Measurements from ENCODE around the gene POGK. TPM values are rescaled to one million over a fixed set of nuclear protein-coding genes. Genes with fewer than 3 reads are reported as not detected.
A peak's percentile ranks its signal among the peaks of the same experiment; 100 is the strongest.
"Not testable (repeated sequence)": the region's sequence is repeated elsewhere in the genome, so short reads cannot be mapped to it uniquely, and the experiment has no call there.

POGK gene
- 10 to 100 TPM; 32.3 to 43.0 TPM for total RNA-seq

GRCh38 chr1:166838766-166839599, at the start of gene POGK:
POGK (plus strand) TSS chr1:166839475; CDS start chr1:166840957, 1,482 bp downstream.
- Mint-ChIP-seq H3K27ac (peak within 1 kb of the TSS; percentile 96 to 98), H3K36me3 (peaks cover 23 to 34% of the 10 kb centered on the region in 2 donors), H3K9me3 (no peaks in the 10 kb centered on the region)
- DNase-seq (ENCODE audit: low spot score in 2 of 2) = peak; percentile 84 to 92
- ATAC-seq = peak; percentile 96 to 98

- DNase-seq (ENCODE audit: low spot score in 2 of 2) (no peak), ATAC-seq (no peak)
- no peak overlapping the region for H3K27ac Mint-ChIP-seq
- no peaks in the 10 kb centered on the region for H3K9me3 Mint-ChIP-seq
- H3K36me3 Mint-ChIP-seq = no peaks in the 10 kb centered on the region
These were observed 42.5 kb upstream of the POGK start for GRCh38 chr1:166796620-166797236.

- DNase-seq (ENCODE audit: low spot score in 2 of 2) = no peak
- no peak for ATAC-seq
- no peaks in the 10 kb centered on the region for H3K36me3 Mint-ChIP-seq
- no peaks in the 10 kb centered on the region for H3K9me3 Mint-ChIP-seq
- no peak overlapping the region for H3K27ac Mint-ChIP-seq
These were observed 30.3 kb upstream of the POGK start for GRCh38 chr1:166808952-166809351.

GRCh38 chr1:166811691-166812090, 27.6 kb upstream of the POGK start:
- Mint-ChIP-seq H3K36me3 (no peaks in the 10 kb centered on the region), H3K27ac (no peak overlapping the region), H3K9me3 (no peaks in the 10 kb centered on the region)
- no peak for ATAC-seq
- no peak for DNase-seq (ENCODE audit: low spot score in 2 of 2)

- Mint-ChIP-seq H3K27ac (no peak overlapping the region), H3K36me3 (no peaks in the 10 kb centered on the region), H3K9me3 (no peaks in the 10 kb centered on the region)
- DNase-seq (ENCODE audit: low spot score in 2 of 2) = no peak
- ATAC-seq = no peak
These were observed 25.6 kb upstream of the POGK start for GRCh38 chr1:166813508-166814223.

GRCh38 chr1:166814611-166815010, 24.7 kb upstream of the POGK start:
- ATAC-seq (no peak), DNase-seq (ENCODE audit: low spot score in 2 of 2) (no peak)
- H3K36me3 Mint-ChIP-seq = no peaks in the 10 kb centered on the region
- H3K9me3 Mint-ChIP-seq = peaks cover 0 to 3% of the 10 kb centered on the region in 2 donors
- no peak overlapping the region for H3K27ac Mint-ChIP-seq

GRCh38 chr1:166819974-166820373, 19.3 kb upstream of the POGK start:
- Mint-ChIP-seq H3K27ac (no peak overlapping the region), H3K36me3 (peaks cover 0 to 8% of the 10 kb centered on the region in 2 donors), H3K9me3 (peaks cover 7 to 9% of the 10 kb centered on the region in 2 donors)
- DNase-seq (ENCODE audit: low spot score in 2 of 2) (no peak), ATAC-seq (no peak)

GRCh38 chr1:166822385-166822784, 16.9 kb upstream of the POGK start:
- peaks cover 0 to 8% of the 10 kb centered on the region in 2 donors for H3K36me3 Mint-ChIP-seq
- DNase-seq (ENCODE audit: low spot score in 2 of 2) (no peak), ATAC-seq (no peak)
- peaks cover 9 to 10% of the 10 kb centered on the region in 2 donors for H3K9me3 Mint-ChIP-seq
- H3K27ac Mint-ChIP-seq = no peak overlapping the region

GRCh38 chr1:166827426-166827825, 11.8 kb upstream of the POGK start:
- H3K9me3 Mint-ChIP-seq = peaks cover 18 to 23% of the 10 kb centered on the region in 2 donors
- no peak for ATAC-seq
- DNase-seq (ENCODE audit: low spot score in 2 of 2) = no peak
- peaks cover 17 to 21% of the 10 kb centered on the region in 2 donors for H3K36me3 Mint-ChIP-seq
- H3K27ac Mint-ChIP-seq = no peak overlapping the region

GRCh38 chr1:166829762-166830161, 9.5 kb upstream of the POGK start:
- ATAC-seq; H3K27ac Mint-ChIP-seq; DNase-seq (ENCODE audit: low spot score in 2 of 2): not testable (repeated sequence)
- H3K36me3 Mint-ChIP-seq = peaks cover 17 to 21% of the 10 kb centered on the region in 2 donors
- H3K9me3 Mint-ChIP-seq = peaks cover 18 to 23% of the 10 kb centered on the region in 2 donors

- ATAC-seq (no peak), DNase-seq (ENCODE audit: low spot score in 2 of 2) (no peak)
- Mint-ChIP-seq H3K36me3 (peaks cover 26 to 27% of the 10 kb centered on the region in 2 donors), H3K9me3 (peaks cover 0 to 5% of the 10 kb centered on the region in 2 donors), H3K27ac (peak overlapping the region in 1 of 2 donors; percentile 63)
These were observed 2.5 kb upstream of the POGK start for GRCh38 chr1:166836733-166837132.

GRCh38 chr1:166839600-166840308, 479 bp downstream of the POGK start:
- peak; percentile 43 to 59 for DNase-seq (ENCODE audit: low spot score in 2 of 2)
- peaks cover 31 to 38% of the 10 kb centered on the region in 2 donors for H3K36me3 Mint-ChIP-seq
- ATAC-seq = peak; percentile 26 to 43
- H3K27ac Mint-ChIP-seq = peak overlapping the region; percentile 73 to 94
- no peaks in the 10 kb centered on the region for H3K9me3 Mint-ChIP-seq

GRCh38 chr1:166840309-166841274, 1.3 kb downstream of the POGK start:
- Mint-ChIP-seq H3K27ac (peak overlapping the region; percentile 73 to 94), H3K36me3 (peaks cover 34 to 39% of the 10 kb centered on the region in 2 donors), H3K9me3 (no peaks in the 10 kb centered on the region)
- DNase-seq (ENCODE audit: low spot score in 2 of 2) (no peak), ATAC-seq (no peak)

GRCh38 chr1:166843322-166843721, 4.0 kb downstream of the POGK start:
- DNase-seq (ENCODE audit: low spot score in 2 of 2) = no peak
- no peak for ATAC-seq
- peaks cover 48 to 55% of the 10 kb centered on the region in 2 donors for H3K36me3 Mint-ChIP-seq

GRCh38 chr1:166843769-166844596, 4.7 kb downstream of the POGK start:
- Mint-ChIP-seq H3K27ac (peak overlapping the region; percentile 73 to 93), H3K9me3 (no peaks in the 10 kb centered on the region), H3K36me3 (peaks cover 45 to 53% of the 10 kb centered on the region in 2 donors)
- DNase-seq (ENCODE audit: low spot score in 2 of 2) = no peak
- ATAC-seq = no peak

More at GRCh38 chr1:166843322-166843721, 4.0 kb downstream of the POGK start:
- Mint-ChIP-seq H3K27ac (peak overlapping the region; percentile 44 to 93), H3K9me3 (no peaks in the 10 kb centered on the region)
